Progenitor cell of endocrine pancreas (in vitro differentiated cells): ENCODE data around the gene DCXR. TPM values are rescaled to one million over a fixed set of nuclear protein-coding genes. Genes with fewer than 3 reads are reported as not detected.

Experiments
- DNase-seq: peaks from one replicate; pipeline ENCODE4 v3.0.0; 2021; ENCODE audit warnings: low spot score; ENCODE audit not compliant: unreplicated experiment
- H3K27ac Mint-ChIP-seq: 2 replicates; pipeline ENCODE4 v1.8.0; 2021; ENCODE audit warnings: mild to moderate bottlenecking, moderate library complexity, mixed read lengths
- H3K27me3 Mint-ChIP-seq: 2 replicates; pipeline ENCODE4 v1.8.0; 2021; ENCODE audit warnings: mixed read lengths
- H3K36me3 Mint-ChIP-seq: 2 replicates; pipeline ENCODE4 v1.8.0; 2022; ENCODE audit warnings: mixed read lengths; ENCODE audit not compliant: insufficient read depth
- H3K4me1 Mint-ChIP-seq: 2 replicates; pipeline ENCODE4 v1.8.0; 2021; ENCODE audit warnings: low read depth, mixed read lengths
- H3K4me3 Mint-ChIP-seq: 2 replicates; pipeline ENCODE4 v1.8.0; 2021; ENCODE audit warnings: low read depth, mild to moderate bottlenecking, moderate library complexity, mixed read lengths
- H3K9me3 Mint-ChIP-seq: 2 replicates; pipeline ENCODE4 v1.8.0; 2021; ENCODE audit warnings: low read depth, mixed read lengths
- CTCF ChIP-seq: fragments of 200-600 bp; sonication (generic); IDR thresholded peaks from one replicate; pipeline ENCODE4 v1.5.0; 2021; ENCODE audit warnings: antibody characterized with exemption, mild to moderate bottlenecking; ENCODE audit not compliant: unreplicated experiment
- total RNA-seq: library from RNA; stranded (reverse); gene quantifications from 2 replicates; pipeline ENCODE4 v1.2.1, GENCODE V29; 2021

Gene DCXR
- total RNA-seq, 1 donor from 2014 or later, result 72.2 TPM

GRCh38 chr17:82010575-82011525, 26.6 kb downstream of the DCXR start:
- Mint-ChIP-seq H3K4me3 (no peak overlapping the region), H3K9me3 (no peaks in the 10 kb centered on the region), H3K36me3 (no peaks in the 10 kb centered on the region), H3K27me3 (no peaks in the 10 kb centered on the region), H3K27ac (no peak overlapping the region), H3K4me1 (no peaks in the 10 kb centered on the region)
- no peak for TF ChIP-seq CTCF
- DNase-seq, result no peak

GRCh38 chr17:82009413-82009812, 28.1 kb downstream of the DCXR start:
- no peaks in the 10 kb centered on the region for H3K36me3 Mint-ChIP-seq
- no peaks in the 10 kb centered on the region for H3K9me3 Mint-ChIP-seq
- TF ChIP-seq CTCF, result no peak
- no peaks in the 10 kb centered on the region for H3K27me3 Mint-ChIP-seq
- no peak overlapping the region for H3K4me3 Mint-ChIP-seq
- no peak for DNase-seq
- no peaks in the 10 kb centered on the region for H3K4me1 Mint-ChIP-seq
- no peak overlapping the region for H3K27ac Mint-ChIP-seq

GRCh38 chr17:82008941-82009405, 28.5 kb downstream of the DCXR start:
- Mint-ChIP-seq H3K4me3 (no peak overlapping the region), H3K36me3 (no peaks in the 10 kb centered on the region), H3K4me1 (no peaks in the 10 kb centered on the region), H3K9me3 (no peaks in the 10 kb centered on the region), H3K27ac (no peak overlapping the region), H3K27me3 (no peaks in the 10 kb centered on the region)
- no peak for DNase-seq
- TF ChIP-seq CTCF, result no peak

- no peaks in the 10 kb centered on the region for H3K4me1 Mint-ChIP-seq
- DNase-seq, result no peak
- no peak overlapping the region for H3K27ac Mint-ChIP-seq
Measured at GRCh38 chr17:82008258-82008940, 29.1 kb downstream of the DCXR start.

More at GRCh38 chr17:82008258-82008940, 29.1 kb downstream of the DCXR start:
- Mint-ChIP-seq H3K36me3 (no peaks in the 10 kb centered on the region), H3K9me3 (no peaks in the 10 kb centered on the region), H3K4me3 (no peak overlapping the region), H3K27me3 (no peaks in the 10 kb centered on the region)
- TF ChIP-seq CTCF, result no peak
